Hepatocyte (in vitro differentiated cells): Measurements from ENCODE around the gene CHCHD10. TPM values are rescaled to one million over a fixed set of nuclear protein-coding genes. Genes with fewer than 3 reads are reported as not detected.

ENCODE experiments used
- DNase-seq: peaks from one replicate; pipeline ENCODE4 v3.0.0-alpha.2; 2016; ENCODE audit warnings: low spot score
- H2AFZ ChIP-seq: fragments of 200-600 bp; sonication (generic); 2 replicates; pipeline ENCODE4 v1.6.0; 2016; ENCODE audit warnings: antibody characterized with exemption, mild to moderate bottlenecking
- H3K27ac ChIP-seq: fragments of 200-600 bp; sonication (generic); 2 replicates; pipeline ENCODE4 v1.5.1; 2016; ENCODE audit warnings: mild to moderate bottlenecking
- H3K27me3 ChIP-seq: fragments of 200-600 bp; sonication (generic); 2 replicates; pipeline ENCODE4 v1.6.1; 2016
- H3K36me3 ChIP-seq: fragments of 200-600 bp; sonication (generic); replicated peaks from 2 replicates; pipeline ENCODE4 v1.5.1; 2016; ENCODE audit warnings: low read depth; ENCODE audit not compliant: insufficient read depth
- H3K4me1 ChIP-seq: fragments of 200-600 bp; sonication (generic); 2 replicates; pipeline ENCODE4 v1.5.1; 2016; ENCODE audit warnings: mild to moderate bottlenecking, moderate library complexity; ENCODE audit not compliant: insufficient read depth
- H3K4me2 ChIP-seq: fragments of 200-600 bp; sonication (generic); 2 replicates; pipeline ENCODE4 v1.6.0; 2016
- H3K4me3 ChIP-seq: fragments of 200-600 bp; sonication (generic); 2 replicates; pipeline ENCODE4 v1.5.1; 2016; ENCODE audit warnings: mild to moderate bottlenecking
- H3K79me2 ChIP-seq: fragments of 200-600 bp; sonication (generic); 2 replicates; pipeline ENCODE4 v1.6.0; 2017; ENCODE audit warnings: mild to moderate bottlenecking
- H3K9me2 ChIP-seq: fragments of 200-600 bp; sonication (generic); replicated peaks from 2 replicates; pipeline ENCODE4 v1.6.0; 2017; ENCODE audit warnings: mild to moderate bottlenecking; ENCODE audit not compliant: insufficient read depth
- H3K9me3 ChIP-seq: fragments of 200-600 bp; sonication (generic); 2 replicates; pipeline ENCODE4 v1.5.1; 2016; ENCODE audit warnings: low read depth, mild to moderate bottlenecking
- H4K20me1 ChIP-seq: fragments of 200-600 bp; sonication (generic); 2 replicates; pipeline ENCODE4 v1.6.0; 2016; ENCODE audit warnings: mild to moderate bottlenecking; ENCODE audit not compliant: insufficient read depth, poor library complexity, severe bottlenecking
- CTCF ChIP-seq: fragments of 200-600 bp; sonication (generic); IDR thresholded peaks from 2 replicates; pipeline ENCODE4 v1.5.1; 2016; ENCODE audit warnings: antibody characterized with exemption, mild to moderate bottlenecking; ENCODE audit not compliant: poor library complexity
- EZH2 ChIP-seq: fragments of 200-600 bp; sonication (generic); IDR thresholded peaks from 2 replicates; pipeline ENCODE4 v1.6.1; 2016; ENCODE audit warnings: antibody characterized with exemption, mild to moderate bottlenecking, borderline replicate concordance
- EZH2phosphoT487 ChIP-seq: fragments of 200-600 bp; sonication (generic); IDR thresholded peaks from one replicate; pipeline ENCODE4 v1.6.1; 2018; ENCODE audit warnings: antibody characterized with exemption, mild to moderate bottlenecking, low read depth, moderate library complexity; ENCODE audit not compliant: unreplicated experiment, severe bottlenecking
- WGBS: methylation state at CpG from one replicate; pipeline ENCODE4 v1.1.6; 2016; ENCODE audit warnings: low lambda C conversion rate; ENCODE audit errors: missing lambda C conversion rate; 5-methylcytosine and 5-hydroxymethylcytosine counted together
- polyA plus RNA-seq: library from polyadenylated mRNA; unstranded; fragments of >200 nt; fragmentation: Nextera tagmentation; extraction: Ambion mirVana; gene quantifications from 2 replicates; pipeline ENCODE4 v1.2.1, GENCODE V29; 2016
- total RNA-seq: library from RNA; depleted of rRNA; stranded (reverse); fragments of >200 nt; gene quantifications from 2 replicates; pipeline ENCODE4 v1.2.3, GENCODE V29; 2014

The CHCHD10 gene
- total and polyA plus RNA-seq, 2 experiments from 2014 or later = 36.5 to 68.1 TPM

GRCh38 chr22:23744001-23744400 lies 23.8 kb downstream of the CHCHD10 start:
- WGBS = 96% methylated on average over 13 of the region's 13 CpGs
- no peak overlapping the region for H3K4me2 ChIP-seq
- H2AFZ ChIP-seq = no peak overlapping the region
- peaks cover 21% of the 10 kb centered on the region for H3K79me2 ChIP-seq
- H3K27me3 ChIP-seq = no peaks in the 10 kb centered on the region
- no peaks in the 10 kb centered on the region for H3K9me3 ChIP-seq
- no peak overlapping the region for H3K27ac ChIP-seq
- no peak for DNase-seq
- TF ChIP-seq EZH2phosphoT487 = no peak
- TF ChIP-seq EZH2 = no peak
- TF ChIP-seq CTCF = no peak
- no peaks in the 10 kb centered on the region for H4K20me1 ChIP-seq
- no peaks in the 10 kb centered on the region for H3K4me1 ChIP-seq
- no peak overlapping the region for H3K4me3 ChIP-seq
- H3K36me3 ChIP-seq = no peaks in the 10 kb centered on the region
- no peaks in the 10 kb centered on the region for H3K9me2 ChIP-seq

DNA sequence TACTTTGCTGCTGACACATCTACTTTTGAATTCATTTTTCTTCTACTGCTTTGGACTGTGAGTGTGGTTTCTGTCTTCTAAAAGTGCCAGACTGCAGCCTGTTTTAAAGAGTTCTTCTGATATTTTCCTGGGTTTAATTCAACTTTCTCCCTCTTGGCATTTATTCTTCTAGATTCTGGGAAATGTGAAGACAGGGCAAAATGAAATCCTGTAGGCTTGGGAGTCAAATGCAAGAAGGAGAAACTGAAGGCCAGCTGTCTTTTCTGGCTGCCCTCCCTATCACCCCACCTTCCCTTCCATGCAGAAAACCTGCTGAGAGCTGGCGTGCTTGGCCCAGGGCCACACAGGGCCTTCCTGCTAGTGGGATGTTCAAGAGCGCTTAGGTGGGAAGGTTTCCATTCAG lies 24.5 kb downstream of the CHCHD10 start:
- TF ChIP-seq CTCF (no peak), EZH2phosphoT487 (no peak), EZH2 (no peak)
- WGBS = 88% methylated on average over 2 of the region's 2 CpGs
- H3K79me2 ChIP-seq = peaks cover 15% of the 10 kb centered on the region
- H3K27me3 ChIP-seq = no peaks in the 10 kb centered on the region
- no peak overlapping the region for H3K4me3 ChIP-seq
- no peaks in the 10 kb centered on the region for H4K20me1 ChIP-seq
- H3K27ac ChIP-seq = no peak overlapping the region
- H3K4me1 ChIP-seq = no peaks in the 10 kb centered on the region
- no peak overlapping the region for H3K4me2 ChIP-seq
- DNase-seq = no peak
- no peaks in the 10 kb centered on the region for H3K36me3 ChIP-seq
- no peaks in the 10 kb centered on the region for H3K9me2 ChIP-seq
- no peak overlapping the region for H2AFZ ChIP-seq
- H3K9me3 ChIP-seq = no peaks in the 10 kb centered on the region

DNA sequence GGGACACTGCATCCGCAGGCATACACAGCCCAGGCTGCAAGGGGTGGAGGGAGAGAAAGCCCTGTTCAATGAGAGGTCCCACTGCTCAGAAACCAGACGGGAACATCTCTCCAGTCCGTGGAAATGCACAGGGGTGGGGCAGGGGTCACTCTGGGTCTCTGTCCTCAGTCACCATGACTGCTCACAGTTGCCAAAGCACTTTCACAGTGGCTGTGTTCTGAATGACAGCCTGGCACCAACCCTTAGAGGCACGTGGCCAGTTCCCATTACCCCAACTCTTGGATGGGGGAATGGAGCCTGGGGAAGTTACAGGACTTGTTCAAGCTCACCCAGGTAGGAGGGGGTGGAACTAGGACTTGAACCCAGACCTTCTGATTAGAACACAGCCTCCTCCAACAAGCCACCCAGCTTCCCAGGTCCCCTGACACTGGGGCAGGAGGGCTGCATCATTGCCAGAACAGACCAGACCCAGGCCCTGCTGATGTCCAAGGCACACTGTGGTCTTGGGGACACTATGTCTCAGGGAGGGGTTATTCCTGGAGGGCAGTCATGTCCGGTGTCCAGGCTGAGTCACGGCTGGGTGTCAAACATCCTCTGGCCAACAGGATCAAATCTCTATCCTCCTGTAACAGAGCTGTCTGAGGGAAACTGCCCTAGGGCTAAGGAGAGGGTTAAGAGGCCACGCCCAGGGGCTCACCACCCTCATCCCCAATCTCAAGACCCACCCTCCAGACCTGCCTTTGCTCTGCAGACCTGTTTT lies 25.1 kb downstream of the CHCHD10 start:
- 93% methylated on average over 7 of the region's 7 CpGs for WGBS
- H3K27me3 ChIP-seq = no peaks in the 10 kb centered on the region
- no peak for DNase-seq
- no peak overlapping the region for H3K27ac ChIP-seq
- no peaks in the 10 kb centered on the region for H3K9me3 ChIP-seq
- TF ChIP-seq CTCF = no peak
- TF ChIP-seq EZH2phosphoT487 = no peak
- TF ChIP-seq EZH2 = no peak
- H3K36me3 ChIP-seq = no peaks in the 10 kb centered on the region
- H3K9me2 ChIP-seq = no peaks in the 10 kb centered on the region
- H2AFZ ChIP-seq = no peak overlapping the region
- H3K4me1 ChIP-seq = no peaks in the 10 kb centered on the region
- no peak overlapping the region for H3K4me2 ChIP-seq
- H4K20me1 ChIP-seq = no peaks in the 10 kb centered on the region
- H3K79me2 ChIP-seq = peaks cover 9% of the 10 kb centered on the region
- no peak overlapping the region for H3K4me3 ChIP-seq
